ENCODE measurements around the gene IL13. TPM values are rescaled to one million over a fixed set of nuclear protein-coding genes. Genes with fewer than 3 reads are reported as not detected.

IL13 gene
- total RNA-seq, 4 donors from 2014 or later: 0.80 to 1.4 TPM; not detected in 2

DNA sequence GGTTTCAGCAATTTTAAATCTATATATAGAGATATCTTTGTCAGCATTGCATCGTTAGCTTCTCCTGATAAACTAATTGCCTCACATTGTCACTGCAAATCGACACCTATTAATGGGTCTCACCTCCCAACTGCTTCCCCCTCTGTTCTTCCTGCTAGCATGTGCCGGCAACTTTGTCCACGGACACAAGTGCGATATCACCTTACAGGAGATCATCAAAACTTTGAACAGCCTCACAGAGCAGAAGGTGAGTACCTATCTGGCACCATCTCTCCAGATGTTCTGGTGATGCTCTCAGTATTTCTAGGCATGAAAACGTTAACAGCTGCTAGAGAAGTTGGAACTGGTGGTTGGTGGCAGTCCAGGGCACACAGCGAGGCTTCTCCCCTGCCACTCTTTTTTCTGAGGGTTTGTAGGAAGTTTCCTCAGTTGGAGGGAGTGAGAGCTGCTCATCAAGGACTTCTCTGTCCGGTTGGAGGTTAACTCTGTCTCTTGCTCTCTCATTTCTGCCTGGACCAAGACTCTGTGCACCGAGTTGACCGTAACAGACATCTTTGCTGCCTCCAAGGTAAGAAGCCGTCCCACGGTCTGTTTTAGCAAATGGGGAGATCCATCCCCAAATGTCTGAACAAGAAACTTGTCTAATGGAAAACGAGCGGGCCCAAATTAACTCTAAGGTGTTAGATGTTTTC lies 16.1 kb downstream of the IL13 start, which contains the start of gene IL4:
Gene IL4 (plus strand): TSS at position 51 of the 692 bp plus-strand sequence. CDS start 62 bp downstream, at position 113.
- H3K4me3 ChIP-seq: no peak within 1 kb of the TSS
- H3K4me1 ChIP-seq: peaks cover 12% of the 10 kb centered on the region
- TF ChIP-seq EP300 (IDR thresholded peaks at IDR 0.05): no peak
- WGBS: 79% methylated on average over 14 of the region's 14 CpGs
- no peaks in the 10 kb centered on the region for H3K27me3 ChIP-seq
- no peaks in the 10 kb centered on the region for H3K9me3 ChIP-seq
- peak within 1 kb of the TSS; percentile 60 for H3K27ac ChIP-seq
- DNase-seq (ENCODE audit: low spot score in 2 of 2): peak in 1 of 2 donors; percentile 58
- no peaks in the 10 kb centered on the region for H3K36me3 ChIP-seq

DNA sequence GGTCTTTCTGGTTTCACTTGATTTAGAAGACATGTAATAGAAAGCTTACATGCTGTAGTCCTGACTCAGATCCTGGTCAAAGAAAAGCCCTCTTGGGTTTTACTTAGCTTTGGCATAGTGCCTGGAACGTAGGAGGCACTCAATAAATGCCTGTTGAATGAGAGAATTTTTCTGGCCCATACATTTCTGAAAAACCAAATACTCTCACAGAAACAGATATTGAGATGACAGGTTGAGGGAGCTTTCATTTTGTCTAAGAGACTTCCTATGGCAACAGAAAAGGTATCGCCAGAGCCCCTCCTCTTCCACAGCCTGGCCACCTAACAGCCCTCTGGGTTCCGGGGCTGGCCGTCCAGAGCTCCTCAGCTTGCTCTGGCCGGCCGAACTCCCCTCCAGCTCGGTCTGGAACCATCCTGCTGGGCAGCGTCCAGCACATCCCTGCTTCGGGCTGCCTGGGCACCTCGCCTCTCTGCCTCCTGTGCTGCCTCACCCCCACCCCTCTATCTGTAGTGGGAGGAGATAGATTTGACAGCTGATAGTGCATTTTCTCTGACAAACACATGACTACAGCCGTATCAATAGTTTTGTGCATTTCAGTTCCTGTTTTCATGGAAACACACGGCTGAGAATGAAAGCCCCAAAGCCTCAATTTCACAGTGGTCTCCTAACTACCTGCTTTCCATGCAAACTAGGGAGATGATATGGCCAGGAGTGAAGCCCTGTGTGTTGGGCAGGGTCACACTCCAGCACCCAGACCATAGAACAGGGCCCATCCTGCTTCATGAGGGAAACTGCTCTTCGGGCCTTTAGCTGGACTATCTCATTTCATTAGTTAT lies 16.9 kb downstream of the IL13 start:
- 64% methylated on average over 13 of the region's 13 CpGs for WGBS
- DNase-seq (ENCODE audit: low spot score in 2 of 2): no peak
- H3K9me3 ChIP-seq: no peaks in the 10 kb centered on the region
- no peak overlapping the region for H3K4me3 ChIP-seq
- no peak for TF ChIP-seq EP300 (IDR thresholded peaks at IDR 0.05)
- H3K36me3 ChIP-seq: no peaks in the 10 kb centered on the region
- peak overlapping the region; percentile 60 for H3K27ac ChIP-seq
- H3K27me3 ChIP-seq: no peaks in the 10 kb centered on the region
- peaks cover 12% of the 10 kb centered on the region for H3K4me1 ChIP-seq

- H3K4me1 ChIP-seq: peaks cover 12% of the 10 kb centered on the region
- no peak for TF ChIP-seq POLR2A (IDR thresholded peaks at IDR 0.05)
- TF ChIP-seq, protein P1, sequence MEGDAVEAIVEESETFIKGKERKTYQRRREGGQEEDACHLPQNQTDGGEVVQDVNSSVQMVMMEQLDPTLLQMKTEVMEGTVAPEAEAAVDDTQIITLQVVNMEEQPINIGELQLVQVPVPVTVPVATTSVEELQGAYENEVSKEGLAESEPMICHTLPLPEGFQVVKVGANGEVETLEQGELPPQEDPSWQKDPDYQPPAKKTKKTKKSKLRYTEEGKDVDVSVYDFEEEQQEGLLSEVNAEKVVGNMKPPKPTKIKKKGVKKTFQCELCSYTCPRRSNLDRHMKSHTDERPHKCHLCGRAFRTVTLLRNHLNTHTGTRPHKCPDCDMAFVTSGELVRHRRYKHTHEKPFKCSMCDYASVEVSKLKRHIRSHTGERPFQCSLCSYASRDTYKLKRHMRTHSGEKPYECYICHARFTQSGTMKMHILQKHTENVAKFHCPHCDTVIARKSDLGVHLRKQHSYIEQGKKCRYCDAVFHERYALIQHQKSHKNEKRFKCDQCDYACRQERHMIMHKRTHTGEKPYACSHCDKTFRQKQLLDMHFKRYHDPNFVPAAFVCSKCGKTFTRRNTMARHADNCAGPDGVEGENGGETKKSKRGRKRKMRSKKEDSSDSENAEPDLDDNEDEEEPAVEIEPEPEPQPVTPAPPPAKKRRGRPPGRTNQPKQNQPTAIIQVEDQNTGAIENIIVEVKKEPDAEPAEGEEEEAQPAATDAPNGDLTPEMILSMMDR (IDR thresholded peaks at IDR 0.05): no peak
- TF ChIP-seq POLR2AphosphoS5 (IDR thresholded peaks at IDR 0.05): no peak
- no peak for TF ChIP-seq EP300 (IDR thresholded peaks at IDR 0.05)
- no peak overlapping the region for H3K4me3 ChIP-seq
- DNase-seq (ENCODE audit: low spot score in 2 of 2): no peak
- H3K9me3 ChIP-seq: no peaks in the 10 kb centered on the region
- H3K27me3 ChIP-seq: no peaks in the 10 kb centered on the region
- WGBS: 93% methylated on average over 11 of the region's 11 CpGs
- no peak overlapping the region for H3K27ac ChIP-seq
- H3K36me3 ChIP-seq: no peaks in the 10 kb centered on the region
These were observed 18.1 kb downstream of the IL13 start for GRCh38 chr5:132675936-132676689.

DNA sequence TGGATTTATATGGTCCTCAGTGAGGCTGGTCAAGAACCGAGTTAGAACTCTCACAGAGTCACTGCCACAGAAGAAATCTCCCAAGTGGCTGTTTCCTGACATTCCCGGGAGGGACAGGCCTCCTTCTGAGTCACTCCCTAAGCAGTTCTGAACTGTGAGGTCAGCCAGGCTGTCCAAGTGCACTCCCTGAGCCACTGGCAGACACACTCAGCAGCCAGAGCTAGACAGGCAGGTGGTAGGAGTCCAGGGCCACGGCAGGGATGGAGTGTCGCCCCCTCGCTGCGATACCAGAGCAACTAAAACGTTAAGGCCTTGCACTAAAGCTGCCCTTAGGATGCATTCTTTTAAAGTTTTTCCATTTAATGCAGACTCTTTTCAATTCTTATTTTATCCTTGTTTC lies 19.2 kb downstream of the IL13 start:
- Histone ChIP-seq H3K27ac (no peak overlapping the region), H3K9me3 (no peaks in the 10 kb centered on the region), H3K36me3 (no peaks in the 10 kb centered on the region), H3K4me3 (no peak overlapping the region), H3K27me3 (no peaks in the 10 kb centered on the region), H3K4me1 (peaks cover 12% of the 10 kb centered on the region)
- no peak for DNase-seq (ENCODE audit: low spot score in 2 of 2)
- WGBS: 46% methylated on average over 7 of the region's 7 CpGs
- TF ChIP-seq POLR2AphosphoS5 (IDR thresholded peaks at IDR 0.05) (no peak), EP300 (IDR thresholded peaks at IDR 0.05) (no peak), POLR2A (IDR thresholded peaks at IDR 0.05) (no peak)
- TF ChIP-seq, protein P1 (IDR thresholded peaks at IDR 0.05): no peak

DNA sequence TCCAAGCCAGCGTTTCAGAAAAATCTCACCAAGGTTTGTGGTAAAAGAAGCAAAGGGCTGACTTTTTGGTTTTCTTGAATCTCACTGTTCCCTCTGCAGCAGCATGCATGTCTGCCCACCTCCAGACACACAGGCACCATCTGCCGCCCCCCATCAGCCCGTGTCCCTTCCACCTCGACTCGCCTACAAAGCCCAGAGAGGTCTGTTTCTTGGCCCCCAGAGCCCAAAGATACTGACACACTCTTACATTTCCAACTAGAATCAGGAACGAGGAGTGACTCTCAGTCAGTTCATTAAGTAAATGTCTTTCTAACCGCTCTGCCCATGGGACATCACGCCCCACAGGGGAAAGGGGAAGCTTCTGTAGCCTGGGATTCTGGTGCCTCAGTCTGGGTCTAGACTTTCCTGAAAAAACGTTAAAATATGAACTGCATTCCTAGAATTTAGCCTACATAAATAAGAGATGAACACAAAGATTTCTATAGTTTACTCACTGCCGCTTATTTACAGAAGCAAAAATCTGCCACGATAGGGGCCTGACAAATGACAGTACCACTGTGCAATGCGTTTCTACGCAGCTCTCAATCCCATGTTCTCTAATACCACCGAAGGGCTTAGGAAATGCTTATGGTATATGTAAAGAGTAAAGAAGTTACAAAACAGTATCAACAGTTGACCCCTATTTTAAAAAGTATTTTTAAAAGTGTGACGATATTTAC lies 19.9 kb downstream of the IL13 start:
- H3K36me3 ChIP-seq: no peaks in the 10 kb centered on the region
- 84% methylated on average over 15 of the region's 15 CpGs for WGBS
- H3K27me3 ChIP-seq: no peaks in the 10 kb centered on the region
- H3K4me3 ChIP-seq: no peak overlapping the region
- no peak overlapping the region for H3K27ac ChIP-seq
- TF ChIP-seq POLR2A (IDR thresholded peaks at IDR 0.05): no peak
- TF ChIP-seq EP300 (IDR thresholded peaks at IDR 0.05): no peak
- TF ChIP-seq, protein P1 (IDR thresholded peaks at IDR 0.05): no peak
- no peak for TF ChIP-seq POLR2AphosphoS5 (IDR thresholded peaks at IDR 0.05)
- no peaks in the 10 kb centered on the region for H3K9me3 ChIP-seq
- peaks cover 12% of the 10 kb centered on the region for H3K4me1 ChIP-seq
- DNase-seq (ENCODE audit: low spot score in 2 of 2): no peak
